ENCODE results near the gene SHF. TPM values are rescaled to one million over a fixed set of nuclear protein-coding genes. Genes with fewer than 3 reads are reported as not detected.

Gene SHF
- total and polyA plus RNA-seq, 2 donors (not counting 1 experiment from before 2014, with no cell fraction given) = 1.6 to 15.4 TPM

- Histone ChIP-seq H3K4me3 (ENCODE audit: control extremely low read depth in 1 of 5, extremely low read depth in 1 of 5, insufficient read depth in 1 of 5, low read depth in 2 of 5, low read length in 4 of 5) (no peak overlapping the region), H3K36me3 (replicated peaks in 1 of 2; ENCODE audit: control extremely low read depth in 1 of 2, control insufficient read depth in 1 of 2, extremely low read depth in 1 of 2, insufficient read depth in 2 of 2, low read length in 1 of 2) (no peaks in the 10 kb centered on the region), H3K9ac (ENCODE audit: low read length) (no peak overlapping the region), H3K4me1 (ENCODE audit: control insufficient read depth in 2 of 2, insufficient read depth in 2 of 2, low read length in 2 of 2) (no peaks in the 10 kb centered on the region), H4K20me1 (ENCODE audit: control insufficient read depth, insufficient read depth, low read length, poor library complexity, severe bottlenecking) (peaks cover 3% of the 10 kb centered on the region), H3K79me2 (ENCODE audit: control insufficient read depth, insufficient read depth, low read length) (peaks cover 11% of the 10 kb centered on the region), H3K27ac (ENCODE audit: low read length in 2 of 2) (no peak overlapping the region), H3K27me3 (replicated peaks in 1 of 4; ENCODE audit: control extremely low read depth in 1 of 4, control insufficient read depth in 3 of 4, insufficient read depth in 4 of 4, low read length in 3 of 4) (no peaks in the 10 kb centered on the region), H3K9me3 (ENCODE audit: control extremely low read depth in 1 of 3, control insufficient read depth in 2 of 3, insufficient read depth in 1 of 3, low read length in 2 of 3) (no peaks in the 10 kb centered on the region), H2AFZ (ENCODE audit: insufficient read depth, low read depth, low read length, poor library complexity, severe bottlenecking) (no peak overlapping the region), H3K4me2 (replicated peaks; ENCODE audit: low read depth, low read length, poor library complexity, severe bottlenecking) (no peak overlapping the region)
- 86% methylated on average over 6 of the region's 7 CpGs for whole genome bisulfite sequencing (ENCODE audit: insufficient coverage)
- no peaks in the 10 kb centered on the region for H3K9me3 Mint-ChIP-seq (ENCODE audit: insufficient read depth)
- no peaks in the 10 kb centered on the region for H3K4me1 Mint-ChIP-seq
- intact Hi-C loops (cut with micrococcal nuclease) = no loop called here
- no peak for TF ChIP-seq CTCF (IDR thresholded peaks at IDR 0.05)
- no peak for TF ChIP-seq EZH2 (IDR thresholded peaks at IDR 0.05; ENCODE audit: borderline replicate concordance, insufficient read depth, low read depth, low read length, poor library complexity, severe bottlenecking)
- H3K4me3 Mint-ChIP-seq = no peak overlapping the region
- no peak overlapping the region for H3K27ac Mint-ChIP-seq
- DNase-seq = no peak
- ATAC-seq (ENCODE audit: low read depth) = no peak
- no peaks in the 10 kb centered on the region for H3K27me3 Mint-ChIP-seq
- ChIA-PET POLR2A (no interaction called here), CTCF (interaction anchor here (0.8 to 1.3 kb wide), 3 partner anchors 11 to 111 kb away, joined by 3 to 4 read pairs (median 3); no protein-coding TSS in a partner anchor)
These were observed 30.9 kb downstream of the SHF start for GRCh38 chr15:45156744-45157455.

- no peak for ATAC-seq (ENCODE audit: low read depth)
- CTCF ChIA-PET = interaction anchor here (0.9 kb wide), 1 partner anchor 38 kb away, joined by 3 read pairs; no protein-coding TSS in a partner anchor
- POLR2A ChIA-PET = no interaction called here
These were observed 32.0 kb downstream of the SHF start for GRCh38 chr15:45155739-45156138.

More at GRCh38 chr15:45155739-45156138, 32.0 kb downstream of the SHF start:
- H3K27me3 ChIP-seq (replicated peaks in 1 of 4; ENCODE audit: control extremely low read depth in 1 of 4, control insufficient read depth in 3 of 4, insufficient read depth in 4 of 4, low read length in 3 of 4) = no peaks in the 10 kb centered on the region
- no peaks in the 10 kb centered on the region for H3K9me3 ChIP-seq (ENCODE audit: control extremely low read depth in 1 of 3, control insufficient read depth in 2 of 3, insufficient read depth in 1 of 3, low read length in 2 of 3)
- H3K27ac ChIP-seq (ENCODE audit: low read length in 2 of 2) = no peak overlapping the region
- intact Hi-C loops (cut with micrococcal nuclease) = no loop called here
- H3K4me1 ChIP-seq (ENCODE audit: control insufficient read depth in 2 of 2, insufficient read depth in 2 of 2, low read length in 2 of 2) = no peaks in the 10 kb centered on the region
- H3K9me3 Mint-ChIP-seq (ENCODE audit: insufficient read depth) = no peaks in the 10 kb centered on the region
- DNase-seq = no peak
- no peaks in the 10 kb centered on the region for H4K20me1 ChIP-seq (ENCODE audit: control insufficient read depth, insufficient read depth, low read length, poor library complexity, severe bottlenecking)
- TF ChIP-seq CTCF (IDR thresholded peaks at IDR 0.05) = no peak
- no peak for TF ChIP-seq EZH2 (IDR thresholded peaks at IDR 0.05; ENCODE audit: borderline replicate concordance, insufficient read depth, low read depth, low read length, poor library complexity, severe bottlenecking)
- no peaks in the 10 kb centered on the region for H3K27me3 Mint-ChIP-seq
- H3K79me2 ChIP-seq (ENCODE audit: control insufficient read depth, insufficient read depth, low read length) = peaks cover 6% of the 10 kb centered on the region
- H3K4me1 Mint-ChIP-seq = no peaks in the 10 kb centered on the region
- H3K9ac ChIP-seq (ENCODE audit: low read length) = no peak overlapping the region
- no peak overlapping the region for H3K4me3 ChIP-seq (ENCODE audit: control extremely low read depth in 1 of 5, extremely low read depth in 1 of 5, insufficient read depth in 1 of 5, low read depth in 2 of 5, low read length in 4 of 5)
- H3K4me2 ChIP-seq (replicated peaks; ENCODE audit: low read depth, low read length, poor library complexity, severe bottlenecking) = no peak overlapping the region
- WGBS (ENCODE audit: insufficient coverage) = 94% methylated on average over 2 of the region's 8 CpGs
- H2AFZ ChIP-seq (ENCODE audit: insufficient read depth, low read depth, low read length, poor library complexity, severe bottlenecking) = no peak overlapping the region
- no peak overlapping the region for H3K27ac Mint-ChIP-seq
- H3K4me3 Mint-ChIP-seq = no peak overlapping the region
- H3K36me3 ChIP-seq (replicated peaks in 1 of 2; ENCODE audit: control extremely low read depth in 1 of 2, control insufficient read depth in 1 of 2, extremely low read depth in 1 of 2, insufficient read depth in 2 of 2, low read length in 1 of 2) = no peaks in the 10 kb centered on the region

Measured in B cell (primary cell).